GM12874 (cell line): ENCODE measurements around the gene XYLT1.

ENCODE experiments used
- CTCF ChIP-seq: IDR thresholded peaks from 2 replicates; pipeline ENCODE4 v1.5.1; 2011; ENCODE audit warnings: low read depth, mild to moderate bottlenecking, control low read depth, low read length, moderate library complexity; ENCODE audit not compliant: insufficient read depth

Gene XYLT1

GRCh38 chr16:17451843-17452242 is 18.9 kb downstream of the XYLT1 start:
- no peak for TF ChIP-seq CTCF

GRCh38 chr16:17450291-17450690 is 20.5 kb downstream of the XYLT1 start:
- no peak for TF ChIP-seq CTCF

- TF ChIP-seq CTCF = no peak
Measured at GRCh38 chr16:17448640-17449638, 21.8 kb downstream of the XYLT1 start.

- TF ChIP-seq CTCF = no peak
Measured at GRCh38 chr16:17447101-17447569, 23.6 kb downstream of the XYLT1 start.

- TF ChIP-seq CTCF = no peak
Measured at GRCh38 chr16:17446661-17447060, 24.1 kb downstream of the XYLT1 start.

- TF ChIP-seq CTCF = no peak
Measured at GRCh38 chr16:17445421-17445820, 25.3 kb downstream of the XYLT1 start.

- TF ChIP-seq CTCF = no peak
Measured at GRCh38 chr16:17444658-17445057, 26.1 kb downstream of the XYLT1 start.
